NCI-H1417 treated with DMSO at 0.1 percent for 48 hours (cell line): Measurements from ENCODE around the gene VIPR2.
"Not testable (repeated sequence)": the region's sequence is repeated elsewhere in the genome, so short reads cannot be mapped to it uniquely, and the experiment has no call there.

ENCODE experiments used
- DNase-seq: peaks from one replicate; lab custom pipeline; 2025; lab: John Stamatoyannopoulos, UW

The VIPR2 gene

GRCh38 chr7:159144758-159145489 is at the start of gene VIPR2:
Gene VIPR2, minus strand, starts transcription at chr7:159144867. Its CDS starts 96 bp downstream, at chr7:159144771.
- DNase-seq, result no peak

- DNase-seq, result no peak
Observed at GRCh38 chr7:159193543-159194090, 49.0 kb upstream of the VIPR2 start.

- DNase-seq, result no peak
Observed at GRCh38 chr7:159192725-159193453, 48.2 kb upstream of the VIPR2 start.

- DNase-seq, result no peak
Observed at GRCh38 chr7:159192013-159192412, 47.3 kb upstream of the VIPR2 start.

GRCh38 chr7:159191236-159191635 is 46.6 kb upstream of the VIPR2 start:
- DNase-seq, result no peak

GRCh38 chr7:159188011-159188410 is 43.3 kb upstream of the VIPR2 start:
- no peak for DNase-seq

- no peak for DNase-seq
Observed at GRCh38 chr7:159179241-159179640, 34.6 kb upstream of the VIPR2 start.

GRCh38 chr7:159177284-159177953 is 32.8 kb upstream of the VIPR2 start:
- no peak for DNase-seq

- DNase-seq, result no peak
Observed at GRCh38 chr7:159175792-159176191, 31.1 kb upstream of the VIPR2 start.

GRCh38 chr7:159175100-159175499 is 30.4 kb upstream of the VIPR2 start:
- not testable (repeated sequence) for DNase-seq

- DNase-seq, result no peak
Observed at GRCh38 chr7:159172400-159172799, 27.7 kb upstream of the VIPR2 start.

- no peak for DNase-seq
Observed at GRCh38 chr7:159169391-159169790, 24.7 kb upstream of the VIPR2 start.

GRCh38 chr7:159167139-159167538 is 22.5 kb upstream of the VIPR2 start:
- DNase-seq, result no peak

- DNase-seq, result no peak
Observed at GRCh38 chr7:159166530-159166929, 21.9 kb upstream of the VIPR2 start.

GRCh38 chr7:159165352-159165751 is 20.7 kb upstream of the VIPR2 start:
- no peak for DNase-seq

- not testable (repeated sequence) for DNase-seq
Observed at GRCh38 chr7:159163703-159164301, 19.1 kb upstream of the VIPR2 start.

- DNase-seq, result not testable (repeated sequence)
Observed at GRCh38 chr7:159162050-159162626, 17.5 kb upstream of the VIPR2 start.

GRCh38 chr7:159160450-159160849 is 15.8 kb upstream of the VIPR2 start:
- DNase-seq, result no peak

GRCh38 chr7:159159731-159160130 is 15.1 kb upstream of the VIPR2 start:
- DNase-seq, result no peak

GRCh38 chr7:159158888-159159405 is 14.3 kb upstream of the VIPR2 start:
- no peak for DNase-seq

- no peak for DNase-seq
Observed at GRCh38 chr7:159158125-159158887, 13.6 kb upstream of the VIPR2 start.
